Lower leg skin (tissue), 4 donors: ENCODE measurements around the gene ZDHHC8. TPM values are rescaled to one million over a fixed set of nuclear protein-coding genes. Genes with fewer than 3 reads are reported as not detected.

Experiments used
- DNase-seq, 2 donors: peaks; one replicate each; pipeline ENCODE4 v3.0.0-alpha.2; 2019; ENCODE audit warnings: low spot score in 2 of 2
- H3K4me3 ChIP-seq: fragments of 200-600 bp; sonication (generic); 2 replicates; pipeline ENCODE4 v1.5.1; 2017; ENCODE audit warnings: mild to moderate bottlenecking, low read depth; ENCODE audit not compliant: poor library complexity, severe bottlenecking
- POLR2A ChIP-seq, 2 donors: fragments of 450-650 bp; IDR thresholded peaks; one replicate each; pipeline ENCODE4 v1.6.1; 2016 to 2017; ENCODE audit warnings: antibody characterized with exemption in 2 of 2, mild to moderate bottlenecking in 1 of 2, moderate library complexity in 1 of 2
- WGBS, 2 donors: methylation state at CpG; one replicate each; pipeline ENCODE4 v1.1.5; 2018; 5-methylcytosine and 5-hydroxymethylcytosine counted together
- intact Hi-C: fragments of 100-400 bp; cut with DNase I; formaldehyde crosslinking; loops from one replicate; pipeline ENCODE4 v1.15.0; 2023; ENCODE audit warnings: low total_unique reads
- total RNA-seq, 4 donors: library from RNA; depleted of rRNA; stranded (reverse); fragments of >200 nt; gene quantifications; one replicate each; pipeline ENCODE4 v1.1.0, GENCODE V29; 2016
- TF ChIP-seq, protein P1 (sequence below), 3 donors: fragments of 450-650 bp; IDR thresholded peaks; one replicate each; pipeline ENCODE4 v1.5.1; 2016; ENCODE audit warnings: antibody characterized with exemption in 3 of 3, mild to moderate bottlenecking in 3 of 3, moderate library complexity in 2 of 3

The ZDHHC8 gene
- total RNA-seq, 4 donors from 2014 or later: 17.8 to 30.0 (median 26.1) TPM

DNA sequence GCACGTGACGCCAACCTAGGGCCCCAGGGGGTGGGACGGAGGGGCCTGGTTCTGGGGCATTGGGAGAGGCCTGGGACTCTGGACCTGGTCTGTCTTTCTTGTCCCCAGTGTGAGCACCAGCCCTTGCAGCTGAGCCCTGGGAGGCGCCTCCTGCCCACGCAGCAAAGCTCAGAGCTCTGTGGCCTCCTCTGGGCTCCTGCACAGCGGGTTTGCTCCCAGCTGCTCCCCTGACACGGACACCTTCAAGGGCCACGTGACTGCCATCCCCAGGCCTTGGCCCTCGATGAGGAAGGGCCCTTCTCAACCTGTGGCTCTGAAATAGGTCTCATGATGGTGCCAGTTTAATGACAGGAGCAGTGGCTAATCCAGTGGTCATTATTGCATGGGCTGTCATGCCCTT is 50.8 kb downstream of the ZDHHC8 start:
- WGBS, 2 donors: 81 to 83% methylated on average over 8 of the region's 9 CpGs
- H3K4me3 ChIP-seq: no peak overlapping the region
- intact Hi-C loops: no loop called here
- no peak for DNase-seq
- TF ChIP-seq, protein P1, sequence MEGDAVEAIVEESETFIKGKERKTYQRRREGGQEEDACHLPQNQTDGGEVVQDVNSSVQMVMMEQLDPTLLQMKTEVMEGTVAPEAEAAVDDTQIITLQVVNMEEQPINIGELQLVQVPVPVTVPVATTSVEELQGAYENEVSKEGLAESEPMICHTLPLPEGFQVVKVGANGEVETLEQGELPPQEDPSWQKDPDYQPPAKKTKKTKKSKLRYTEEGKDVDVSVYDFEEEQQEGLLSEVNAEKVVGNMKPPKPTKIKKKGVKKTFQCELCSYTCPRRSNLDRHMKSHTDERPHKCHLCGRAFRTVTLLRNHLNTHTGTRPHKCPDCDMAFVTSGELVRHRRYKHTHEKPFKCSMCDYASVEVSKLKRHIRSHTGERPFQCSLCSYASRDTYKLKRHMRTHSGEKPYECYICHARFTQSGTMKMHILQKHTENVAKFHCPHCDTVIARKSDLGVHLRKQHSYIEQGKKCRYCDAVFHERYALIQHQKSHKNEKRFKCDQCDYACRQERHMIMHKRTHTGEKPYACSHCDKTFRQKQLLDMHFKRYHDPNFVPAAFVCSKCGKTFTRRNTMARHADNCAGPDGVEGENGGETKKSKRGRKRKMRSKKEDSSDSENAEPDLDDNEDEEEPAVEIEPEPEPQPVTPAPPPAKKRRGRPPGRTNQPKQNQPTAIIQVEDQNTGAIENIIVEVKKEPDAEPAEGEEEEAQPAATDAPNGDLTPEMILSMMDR (IDR thresholded peaks at IDR 0.05): no peak
- no peak for TF ChIP-seq POLR2A (IDR thresholded peaks at IDR 0.05)

- DNase-seq: no peak
- intact Hi-C loops: no loop called here
- no peak for TF ChIP-seq POLR2A (IDR thresholded peaks at IDR 0.05)
- TF ChIP-seq, protein P1 (IDR thresholded peaks at IDR 0.05): no peak
- 83 to 86% methylated on average over 8 of the region's 8 CpGs for WGBS, 2 donors
- no peak overlapping the region for H3K4me3 ChIP-seq
These were observed 51.5 kb downstream of the ZDHHC8 start for GRCh38 chr22:20183101-20183500.

DNA sequence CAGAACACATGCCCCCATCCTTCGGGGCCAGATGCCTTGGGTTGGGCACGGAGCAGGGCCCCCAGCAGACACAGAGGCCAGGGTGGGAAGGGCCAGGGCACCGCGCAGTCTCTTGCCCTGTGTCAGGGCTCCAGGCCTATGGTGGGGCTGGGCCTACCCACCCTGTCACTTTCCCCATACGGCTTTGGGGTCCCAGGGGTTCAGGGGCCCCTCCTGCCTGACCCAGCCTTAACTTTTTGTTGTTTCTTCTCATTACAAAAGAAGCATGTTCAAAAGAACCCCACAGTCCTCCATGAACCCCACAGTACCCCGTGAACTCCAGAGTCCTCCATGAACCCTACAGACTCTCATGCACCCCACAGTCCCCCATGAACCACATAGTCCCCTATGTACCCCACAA is 52.2 kb downstream of the ZDHHC8 start:
- no peak overlapping the region for H3K4me3 ChIP-seq
- intact Hi-C loops: no loop called here
- 79 to 91% methylated on average over 6 of the region's 6 CpGs for WGBS, 2 donors
- no peak for TF ChIP-seq POLR2A (IDR thresholded peaks at IDR 0.05)
- TF ChIP-seq, protein P1 (IDR thresholded peaks at IDR 0.05): no peak
- no peak for DNase-seq

DNA sequence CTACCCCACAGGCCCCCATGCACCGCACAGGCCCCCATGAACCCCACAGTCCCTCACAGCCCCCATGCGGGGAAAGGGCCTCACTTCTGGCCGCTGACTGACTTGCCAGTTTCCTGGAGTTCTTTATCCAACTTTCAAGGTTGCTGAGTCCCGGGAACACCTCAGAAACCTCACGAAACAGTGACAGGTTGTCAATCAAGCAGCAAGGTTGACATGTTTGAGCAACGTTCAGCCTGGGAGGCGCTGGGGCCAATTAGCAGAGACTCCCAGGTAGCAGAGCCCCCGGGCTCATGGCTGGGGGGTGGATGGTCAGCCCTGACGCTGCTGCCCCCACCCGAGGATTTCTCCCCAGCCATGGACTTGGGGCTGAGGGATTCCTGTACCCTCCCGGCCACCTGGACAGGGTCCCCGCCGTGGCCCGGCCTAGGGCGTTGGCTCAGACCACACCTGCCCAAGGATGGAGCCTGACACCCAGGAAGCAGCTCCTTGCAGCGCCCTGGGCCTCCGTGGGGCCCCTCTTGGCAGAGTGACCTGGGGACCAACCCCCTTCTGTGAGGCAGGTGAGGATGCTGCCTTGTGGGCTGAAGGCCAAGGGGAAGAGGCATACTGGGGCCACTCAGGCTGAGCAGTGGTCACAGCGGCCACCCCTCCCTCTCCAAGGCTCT is 53.0 kb downstream of the ZDHHC8 start:
- no peak for DNase-seq
- no peak overlapping the region for H3K4me3 ChIP-seq
- TF ChIP-seq POLR2A (IDR thresholded peaks at IDR 0.05): no peak
- TF ChIP-seq, protein P1 (IDR thresholded peaks at IDR 0.05): no peak
- 65 to 73% methylated on average over 9 to 18 of the region's 18 CpGs for WGBS, 2 donors
- intact Hi-C loops: no loop called here

DNA sequence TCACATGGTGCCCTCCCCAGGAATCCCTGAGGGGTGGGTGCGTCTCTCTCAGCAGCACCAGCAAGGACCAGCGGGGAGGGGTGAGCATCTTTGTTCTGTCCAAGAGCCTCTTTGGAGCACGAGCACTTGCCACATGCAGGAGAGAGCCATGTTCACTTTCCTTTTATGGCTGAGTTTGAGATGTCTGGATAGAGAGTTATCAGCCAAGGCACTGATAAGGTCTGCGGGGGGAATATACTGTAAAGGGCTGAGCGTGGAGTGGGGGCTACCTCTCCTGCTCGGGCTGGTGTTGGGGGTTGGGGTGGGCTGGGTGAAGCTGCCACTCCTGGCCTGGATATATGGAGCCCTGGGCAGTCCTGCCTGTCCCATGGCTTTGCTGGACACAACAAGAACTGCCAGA is 54.1 kb downstream of the ZDHHC8 start:
- TF ChIP-seq, protein P1 (IDR thresholded peaks at IDR 0.05): no peak
- WGBS, 2 donors: 73 to 93% methylated on average over 4 to 6 of the region's 6 CpGs
- no peak for DNase-seq
- no peak overlapping the region for H3K4me3 ChIP-seq
- intact Hi-C loops: no loop called here
